GM10266 (cell line): ENCODE results near the gene PADI3.

Source experiments
- DNase-seq: peaks from one replicate; pipeline ENCODE4 v3.0.0; 2012; ENCODE audit errors: extremely low spot score
- CTCF ChIP-seq: IDR thresholded peaks from 2 replicates; pipeline ENCODE4 v1.5.1; 2012; ENCODE audit warnings: mild to moderate bottlenecking, low read depth; ENCODE audit not compliant: control insufficient read depth, insufficient read depth; ENCODE audit errors: missing control alignments

The PADI3 gene

GRCh38 chr1:17272646-17273045 is 23.7 kb downstream of the PADI3 start:
- no peak for DNase-seq
- TF ChIP-seq CTCF: no peak

GRCh38 chr1:17273096-17273495 is 24.2 kb downstream of the PADI3 start:
- no peak for TF ChIP-seq CTCF
- DNase-seq: no peak

- peak; percentile 67 for DNase-seq
- TF ChIP-seq CTCF: peak; percentile 73
These were observed 25.6 kb downstream of the PADI3 start for GRCh38 chr1:17274186-17275170.

- DNase-seq: no peak
- no peak for TF ChIP-seq CTCF
These were observed 27.7 kb downstream of the PADI3 start for GRCh38 chr1:17276568-17276967.

GRCh38 chr1:17277511-17278159 is 28.7 kb downstream of the PADI3 start:
- TF ChIP-seq CTCF: no peak
- no peak for DNase-seq

GRCh38 chr1:17278996-17279830 is 30.3 kb downstream of the PADI3 start:
- DNase-seq: no peak
- TF ChIP-seq CTCF: no peak
